Uterus (tissue), 4 donors: Measurements from ENCODE around the gene TCF4. TPM values are rescaled to one million over a fixed set of nuclear protein-coding genes. Genes with fewer than 3 reads are reported as not detected.

Source experiments
- DNase-seq, 2 donors: peaks; one replicate each; pipeline ENCODE4 v3.0.0-alpha.2; 2019 to 2020
- H3K27ac ChIP-seq, 2 donors: fragments of 200-600 bp; sonication (generic); 1 replicate in 1 of 2; 2 replicates in 1 of 2; pipeline ENCODE4 v1.5.1; 2016 to 2018
- H3K27me3 ChIP-seq, 2 donors: fragments of 200-600 bp; sonication (generic); one replicate each; pipeline ENCODE4 v1.5.1; 2018 to 2019; ENCODE audit warnings: control low read depth in 1 of 2
- H3K36me3 ChIP-seq, 2 donors: fragments of 200-600 bp; sonication (generic); one replicate each; pipeline ENCODE4 v1.5.1; 2019; ENCODE audit warnings: control low read depth in 1 of 2
- H3K4me1 ChIP-seq, 2 donors: fragments of 200-600 bp; sonication (generic); one replicate each; pipeline ENCODE4 v1.5.1; 2018 to 2019; ENCODE audit warnings: control low read depth in 1 of 2
- H3K4me3 ChIP-seq, 2 donors: fragments of 200-600 bp; sonication (generic); 1 replicate in 1 of 2; 2 replicates in 1 of 2; pipeline ENCODE4 v1.5.1; 2018 to 2019; ENCODE audit warnings: mild to moderate bottlenecking in 1 of 2
- H3K9me3 ChIP-seq, 2 donors: fragments of 200-600 bp; sonication (generic); one replicate each; pipeline ENCODE4 v1.5.1; 2019; ENCODE audit warnings: control low read depth in 1 of 2
- CTCF ChIP-seq, 4 experiments: fragments of 200-600 bp in 2 of 4; fragments of 450-650 bp in 2 of 4; sonication (generic) in 2 of 4; IDR thresholded peaks; one replicate each; pipeline ENCODE4 v1.5.1; 2016 to 2019; ENCODE audit warnings: antibody characterized with exemption in 4 of 4, mild to moderate bottlenecking in 2 of 4, moderate library complexity in 1 of 4
- POLR2A ChIP-seq, 2 donors: fragments of 450-650 bp; IDR thresholded peaks; one replicate each; pipeline ENCODE4 v1.6.1; 2016; ENCODE audit warnings: antibody characterized with exemption in 2 of 2, mild to moderate bottlenecking in 1 of 2, moderate library complexity in 1 of 2
- intact Hi-C: fragments of 100-400 bp; cut with DNase I; formaldehyde crosslinking; loops from one replicate; pipeline ENCODE4 v1.15.1; 2023; ENCODE audit warnings: low total_unique reads
- total RNA-seq, 4 donors: library from RNA; depleted of rRNA in 3 of 4; stranded (reverse); fragments of >200 nt in 3 of 4; gene quantifications; one replicate each; pipeline versions ENCODE4 v1.1.0 to v1.2.4, GENCODE V29; 2014 to 2023
- donor health status: DM: yes; HTN: yes; CAD: no.

The TCF4 gene
- total RNA-seq, 4 donors from 2014 or later: 123 to 514 (median 163) TPM

- peak overlapping the region; percentile 52 to 72 for H3K4me3 ChIP-seq
- TF ChIP-seq CTCF (IDR thresholded peaks at IDR 0.05) (peak in 2 of 4 experiments; percentile 14 to 20), POLR2A (IDR thresholded peaks at IDR 0.05) (peak; percentile 69)
- peak overlapping the region; percentile 97 to 99 for H3K27ac ChIP-seq
- no peaks in the 10 kb centered on the region for H3K36me3 ChIP-seq
- no peaks in the 10 kb centered on the region for H3K9me3 ChIP-seq
- peaks cover 0 to 13% of the 10 kb centered on the region in 2 donors for H3K4me1 ChIP-seq
- no peaks in the 10 kb centered on the region for H3K27me3 ChIP-seq
- DNase-seq: peak; percentile 83 to 93
- intact Hi-C loops: loop anchor here (5.0 to 10.0 kb wide), 2 partner anchors 83 to 265 kb away; partner anchors contain the start of gene TCF4
These were observed 265.7 kb downstream of the TCF4 start for GRCh38 chr18:55322178-55322735.

- Histone ChIP-seq H3K4me1 (peaks cover 0 to 13% of the 10 kb centered on the region in 2 donors), H3K4me3 (peak overlapping the region; percentile 52 to 72), H3K36me3 (no peaks in the 10 kb centered on the region), H3K9me3 (no peaks in the 10 kb centered on the region), H3K27me3 (no peaks in the 10 kb centered on the region), H3K27ac (peak overlapping the region; percentile 97 to 99)
- intact Hi-C loops: loop anchor here (5.0 to 10.0 kb wide), 2 partner anchors 83 to 266 kb away; partner anchors contain the start of gene TCF4
- DNase-seq: peak; percentile 90 to 92
- TF ChIP-seq POLR2A (IDR thresholded peaks at IDR 0.05): peak in 1 of 2 donors; percentile 50
- TF ChIP-seq CTCF (IDR thresholded peaks at IDR 0.05): no peak
These were observed 266.5 kb downstream of the TCF4 start for GRCh38 chr18:55321265-55322177.

- no peak for TF ChIP-seq CTCF (IDR thresholded peaks at IDR 0.05)
- no peak for TF ChIP-seq POLR2A (IDR thresholded peaks at IDR 0.05)
- intact Hi-C loops: loop anchor here (5.0 to 10.0 kb wide), 2 partner anchors 84 to 267 kb away; partner anchors contain the start of gene TCF4
- peak overlapping the region; percentile 52 to 72 for H3K4me3 ChIP-seq
These were observed 267.3 kb downstream of the TCF4 start for GRCh38 chr18:55320424-55321264.

GRCh38 chr18:55319459-55320193 lies 268.4 kb downstream of the TCF4 start:
- TF ChIP-seq CTCF (IDR thresholded peaks at IDR 0.05) (no peak), POLR2A (IDR thresholded peaks at IDR 0.05) (no peak)
- H3K9me3 ChIP-seq: no peaks in the 10 kb centered on the region
- peak overlapping the region; percentile 97 to 99 for H3K27ac ChIP-seq
- DNase-seq: no peak
- peaks cover 0 to 13% of the 10 kb centered on the region in 2 donors for H3K4me1 ChIP-seq
- H3K4me3 ChIP-seq: peak overlapping the region; percentile 52 to 72
- intact Hi-C loops: loop anchor here (5.0 to 10.0 kb wide), 2 partner anchors 85 to 268 kb away; partner anchors contain the start of gene TCF4
- H3K36me3 ChIP-seq: no peaks in the 10 kb centered on the region
- no peaks in the 10 kb centered on the region for H3K27me3 ChIP-seq

More at GRCh38 chr18:55320424-55321264, 267.3 kb downstream of the TCF4 start:
- no peaks in the 10 kb centered on the region for H3K27me3 ChIP-seq
- no peaks in the 10 kb centered on the region for H3K36me3 ChIP-seq
- H3K4me1 ChIP-seq: peaks cover 0 to 13% of the 10 kb centered on the region in 2 donors
- DNase-seq: no peak
- H3K27ac ChIP-seq: peak overlapping the region; percentile 97 to 99
- no peaks in the 10 kb centered on the region for H3K9me3 ChIP-seq
